ENCODE data around the gene HDAC4. TPM values are rescaled to one million over a fixed set of nuclear protein-coding genes. Genes with fewer than 3 reads are reported as not detected.

The HDAC4 gene
- total and polyA plus RNA-seq, 4 donors, result 2.9 to 37.2 (median 4.4) TPM

- TF ChIP-seq, protein P1, sequence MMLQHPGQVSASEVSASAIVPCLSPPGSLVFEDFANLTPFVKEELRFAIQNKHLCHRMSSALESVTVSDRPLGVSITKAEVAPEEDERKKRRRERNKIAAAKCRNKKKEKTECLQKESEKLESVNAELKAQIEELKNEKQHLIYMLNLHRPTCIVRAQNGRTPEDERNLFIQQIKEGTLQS (IDR thresholded peaks at IDR 0.05), result no peak
- no peak for TF ChIP-seq YY1 (IDR thresholded peaks at IDR 0.05)
- no peak for TF ChIP-seq RAD21 (IDR thresholded peaks at IDR 0.05)
- no peak for TF ChIP-seq FOXA1 (IDR thresholded peaks at IDR 0.05)
- no peak for TF ChIP-seq EGR1 (IDR thresholded peaks at IDR 0.05; ENCODE audit: low read depth in 2 of 2)
Observed at GRCh38 chr2:239441261-239442078, 40.6 kb upstream of the HDAC4 start (continued).

GRCh38 chr2:239440511-239440959 is 39.7 kb upstream of the HDAC4 start:
- WGBS, result 22% methylated on average over 18 of the region's 18 CpGs
- DNase-seq (ENCODE audit: low spot score), result no peak

DNA sequence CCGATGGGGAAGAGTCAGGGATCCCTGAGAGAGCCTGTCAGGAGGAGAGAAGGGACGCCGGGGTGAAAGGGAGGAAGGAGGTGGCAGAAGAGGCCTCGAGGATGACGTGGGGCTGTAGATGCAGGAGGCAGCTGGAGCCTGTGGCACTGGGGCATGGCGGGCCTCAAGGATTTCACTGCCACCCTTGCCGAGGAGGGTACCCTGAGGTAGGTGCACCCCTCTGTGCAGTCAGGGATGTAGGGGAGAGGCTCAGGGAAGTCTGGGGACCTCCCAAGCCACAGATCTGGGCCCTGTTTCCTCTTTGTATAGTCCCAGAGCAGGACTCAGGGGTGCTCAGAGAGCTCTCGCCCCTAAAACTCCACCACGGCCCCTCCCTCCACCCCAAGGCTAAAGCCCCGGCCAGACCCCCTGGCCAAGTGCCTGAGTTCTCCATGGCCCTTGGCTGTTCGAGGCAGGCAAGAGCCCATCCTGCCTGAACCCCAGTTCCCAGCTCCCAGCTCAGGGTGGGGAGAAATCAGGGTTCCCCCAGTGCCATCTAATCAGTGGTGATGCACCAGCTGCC is 39.0 kb upstream of the HDAC4 start:
- H3K9me3 ChIP-seq (ENCODE audit: control insufficient read depth in 4 of 4, low read length in 3 of 4), result peaks cover 0 to 3% (median 0%) of the 10 kb centered on the region in 4 donors
- TF ChIP-seq TAF1 (conservative IDR thresholded peaks at IDR 0.05) (no peak), FOXA1 (IDR thresholded peaks at IDR 0.05) (no peak), HNF4A (conservative IDR thresholded peaks at IDR 0.05) (no peak), HNF4G (IDR thresholded peaks at IDR 0.05) (no peak), RAD21 (IDR thresholded peaks at IDR 0.05) (no peak)
- H3K27me3 ChIP-seq (ENCODE audit: control insufficient read depth in 4 of 4, insufficient read depth in 4 of 4, low read length in 3 of 4), result no peaks in the 10 kb centered on the region
- no peaks in the 10 kb centered on the region for H3K4me1 ChIP-seq (ENCODE audit: control insufficient read depth in 4 of 4, insufficient read depth in 4 of 4, low read length in 3 of 4)
- no peak overlapping the region for H3K9ac ChIP-seq (ENCODE audit: low read depth in 1 of 2, low read length in 2 of 2)
- no peaks in the 10 kb centered on the region for H3K36me3 ChIP-seq (ENCODE audit: control insufficient read depth in 4 of 4, insufficient read depth in 3 of 4, low read depth in 1 of 4, low read length in 3 of 4)
- no peak overlapping the region for H3K27ac ChIP-seq (ENCODE audit: low read depth in 1 of 2, low read length in 2 of 2)
- no peak overlapping the region for H3K4me3 ChIP-seq (ENCODE audit: low read depth in 1 of 3, low read length in 3 of 3)
- 78% methylated on average over 11 of the region's 11 CpGs for WGBS
- DNase-seq (ENCODE audit: low spot score), result no peak

More at GRCh38 chr2:239440511-239440959, 39.7 kb upstream of the HDAC4 start:
- no peaks in the 10 kb centered on the region for H3K4me1 ChIP-seq (ENCODE audit: control insufficient read depth in 4 of 4, insufficient read depth in 4 of 4, low read length in 3 of 4)
- H3K27ac ChIP-seq (ENCODE audit: low read depth in 1 of 2, low read length in 2 of 2), result no peak overlapping the region
- no peak for TF ChIP-seq RAD21 (IDR thresholded peaks at IDR 0.05)
- TF ChIP-seq FOXA2 (IDR thresholded peaks at IDR 0.05), result no peak
- no peak for TF ChIP-seq ZBTB33 (IDR thresholded peaks at IDR 0.05)
- TF ChIP-seq, protein P2, sequence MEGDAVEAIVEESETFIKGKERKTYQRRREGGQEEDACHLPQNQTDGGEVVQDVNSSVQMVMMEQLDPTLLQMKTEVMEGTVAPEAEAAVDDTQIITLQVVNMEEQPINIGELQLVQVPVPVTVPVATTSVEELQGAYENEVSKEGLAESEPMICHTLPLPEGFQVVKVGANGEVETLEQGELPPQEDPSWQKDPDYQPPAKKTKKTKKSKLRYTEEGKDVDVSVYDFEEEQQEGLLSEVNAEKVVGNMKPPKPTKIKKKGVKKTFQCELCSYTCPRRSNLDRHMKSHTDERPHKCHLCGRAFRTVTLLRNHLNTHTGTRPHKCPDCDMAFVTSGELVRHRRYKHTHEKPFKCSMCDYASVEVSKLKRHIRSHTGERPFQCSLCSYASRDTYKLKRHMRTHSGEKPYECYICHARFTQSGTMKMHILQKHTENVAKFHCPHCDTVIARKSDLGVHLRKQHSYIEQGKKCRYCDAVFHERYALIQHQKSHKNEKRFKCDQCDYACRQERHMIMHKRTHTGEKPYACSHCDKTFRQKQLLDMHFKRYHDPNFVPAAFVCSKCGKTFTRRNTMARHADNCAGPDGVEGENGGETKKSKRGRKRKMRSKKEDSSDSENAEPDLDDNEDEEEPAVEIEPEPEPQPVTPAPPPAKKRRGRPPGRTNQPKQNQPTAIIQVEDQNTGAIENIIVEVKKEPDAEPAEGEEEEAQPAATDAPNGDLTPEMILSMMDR (IDR thresholded peaks at IDR 0.05; ENCODE audit: low read depth, low read length, missing input control), result no peak
- TF ChIP-seq, protein P1 (IDR thresholded peaks at IDR 0.05), result no peak
- TF ChIP-seq YY1 (IDR thresholded peaks at IDR 0.05), result no peak
- no peak for TF ChIP-seq NR2F2 (IDR thresholded peaks at IDR 0.05)
- no peak for TF ChIP-seq SP1 (IDR thresholded peaks at IDR 0.05)
- TF ChIP-seq EGR1 (IDR thresholded peaks at IDR 0.05; ENCODE audit: low read depth in 2 of 2), result no peak
- H3K9me3 ChIP-seq (ENCODE audit: control insufficient read depth in 4 of 4, low read length in 3 of 4), result peaks cover 0 to 3% (median 0%) of the 10 kb centered on the region in 4 donors
- H3K36me3 ChIP-seq (ENCODE audit: control insufficient read depth in 4 of 4, insufficient read depth in 3 of 4, low read depth in 1 of 4, low read length in 3 of 4), result no peaks in the 10 kb centered on the region
- no peak overlapping the region for H3K4me3 ChIP-seq (ENCODE audit: low read depth in 1 of 3, low read length in 3 of 3)
- H3K27me3 ChIP-seq (ENCODE audit: control insufficient read depth in 4 of 4, insufficient read depth in 4 of 4, low read length in 3 of 4), result no peaks in the 10 kb centered on the region
- no peak overlapping the region for H3K9ac ChIP-seq (ENCODE audit: low read depth in 1 of 2, low read length in 2 of 2)
